HUES64 (cell line): ENCODE measurements around the gene IRGC.
"Not testable (repeated sequence)": the region's sequence is repeated elsewhere in the genome, so short reads cannot be mapped to it uniquely, and the experiment has no call there.

Source experiments
- H3K27ac ChIP-seq: 2 replicates; pipeline ENCODE4 v1.7.0; 2013; ENCODE audit warnings: low read depth, low read length, inconsistent platforms
- H3K27me3 ChIP-seq: 2 replicates; pipeline ENCODE4 v1.6.1; 2013; ENCODE audit warnings: mild to moderate bottlenecking, low read length; ENCODE audit not compliant: insufficient read depth
- H3K36me3 ChIP-seq: 2 replicates; pipeline ENCODE4 v1.6.1; 2013; ENCODE audit warnings: mild to moderate bottlenecking, low read length; ENCODE audit not compliant: insufficient read depth
- H3K4me1 ChIP-seq: 2 replicates; pipeline ENCODE4 v1.6.1; 2013; ENCODE audit warnings: mild to moderate bottlenecking, low read length, moderate library complexity; ENCODE audit not compliant: insufficient read depth
- H3K4me3 ChIP-seq: 2 replicates; pipeline ENCODE4 v1.5.1; 2013; ENCODE audit warnings: mild to moderate bottlenecking, low read length, moderate library complexity
- H3K9ac ChIP-seq: 2 replicates; pipeline ENCODE4 v1.6.1; 2013; ENCODE audit warnings: mild to moderate bottlenecking, low read depth, low read length
- H3K9me3 ChIP-seq: 2 replicates; pipeline ENCODE4 v1.6.1; 2013; ENCODE audit warnings: low read depth, low read length; ENCODE audit not compliant: insufficient read depth
- WGBS: fragments of 150-250, 120-280 bp; methylation state at CpG from one replicate; pipeline ENCODE4 v1.1.7; 2013; ENCODE audit warnings: missing lambda C conversion rate; 5-methylcytosine and 5-hydroxymethylcytosine counted together

The IRGC gene

DNA sequence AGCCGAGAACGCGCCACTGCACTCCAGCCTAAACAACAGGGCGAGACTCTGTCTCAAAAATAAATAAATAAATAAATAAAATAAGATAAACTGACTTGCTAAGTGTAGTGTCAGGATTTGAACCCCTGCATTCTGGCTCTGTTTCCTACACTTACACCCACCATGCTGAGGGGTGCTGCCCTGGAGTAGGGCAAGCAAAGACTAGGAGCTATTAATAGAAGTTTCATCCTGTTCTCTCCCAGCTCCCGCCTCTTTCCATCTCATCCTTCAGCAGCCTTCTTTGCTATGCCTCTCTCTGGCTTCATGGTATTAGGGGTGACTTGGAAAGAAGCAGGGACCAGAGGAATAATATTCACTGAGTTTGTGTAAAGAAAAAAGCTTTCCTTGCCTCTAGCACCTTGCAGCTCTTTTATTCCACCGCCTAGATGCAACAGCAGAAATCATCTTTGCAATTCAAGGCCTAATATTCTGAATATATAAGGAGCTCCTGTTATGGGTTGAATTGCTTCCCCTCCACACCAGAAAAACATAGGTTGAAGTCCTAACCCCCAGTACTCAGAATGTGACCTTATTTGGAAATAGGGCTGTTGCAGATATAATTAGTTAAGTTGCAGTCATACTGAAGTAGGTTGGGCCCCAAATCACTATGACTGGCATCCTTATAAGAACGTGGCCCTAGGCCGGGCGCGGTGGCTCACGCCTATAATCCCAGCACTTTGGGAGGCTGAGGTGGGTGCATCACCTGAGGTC lies 37.2 kb upstream of the IRGC start:
- Histone ChIP-seq H3K27me3 (no peaks in the 10 kb centered on the region), H3K27ac (no peak overlapping the region), H3K4me1 (no peaks in the 10 kb centered on the region), H3K9me3 (no peaks in the 10 kb centered on the region), H3K4me3 (no peak overlapping the region), H3K9ac (no peak overlapping the region), H3K36me3 (no peaks in the 10 kb centered on the region)
- WGBS, result 91% methylated on average over 6 of the region's 11 CpGs

DNA sequence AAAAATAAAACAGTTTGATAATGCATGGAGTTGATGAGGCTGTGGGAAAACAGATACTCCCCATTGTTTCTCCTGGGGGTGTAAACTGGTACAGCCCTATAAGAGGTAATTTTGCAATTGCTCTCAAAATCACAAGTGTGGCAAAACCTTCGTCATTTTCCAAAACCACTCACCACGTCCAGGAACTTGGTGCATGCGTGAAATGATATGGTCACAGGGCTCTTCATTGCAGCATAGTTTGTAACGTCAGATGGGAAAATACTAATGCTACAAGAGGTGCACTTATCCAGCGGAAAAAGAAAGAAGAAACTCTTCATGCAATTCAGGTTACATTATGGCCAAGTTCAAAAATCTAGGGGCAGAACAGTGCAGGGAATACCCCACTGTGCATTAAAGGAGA lies 34.1 kb upstream of the IRGC start:
- H3K27ac ChIP-seq, result no peak overlapping the region
- peaks cover 2% of the 10 kb centered on the region; the same call in 1 of the 2 replicates for H3K4me1 ChIP-seq
- no peak overlapping the region for H3K4me3 ChIP-seq
- WGBS, result 94% methylated on average over 5 of the region's 5 CpGs
- H3K9me3 ChIP-seq, result no peaks in the 10 kb centered on the region
- no peaks in the 10 kb centered on the region for H3K27me3 ChIP-seq
- H3K36me3 ChIP-seq, result no peaks in the 10 kb centered on the region
- no peak overlapping the region for H3K9ac ChIP-seq

DNA sequence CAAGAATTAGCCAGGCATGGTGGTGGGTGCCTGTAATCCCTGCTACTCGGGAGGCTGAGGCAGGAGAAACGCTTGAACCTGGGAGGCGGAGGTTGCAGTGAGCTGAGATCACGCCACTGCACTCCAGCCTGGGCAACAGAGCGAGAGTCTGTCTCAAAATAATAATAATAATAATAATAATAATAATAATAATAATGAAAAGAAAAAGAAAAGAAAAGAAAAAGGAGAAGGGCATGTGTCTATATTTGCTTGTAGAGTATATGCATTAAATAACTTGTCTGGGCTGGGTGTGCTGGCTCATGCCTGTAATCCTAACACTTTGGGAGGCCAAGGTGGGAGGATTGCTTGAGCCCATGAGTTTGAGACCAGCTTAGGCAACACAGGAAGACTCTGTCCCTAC lies 33.6 kb upstream of the IRGC start:
- H3K36me3 ChIP-seq, H3K27ac ChIP-seq, H3K9me3 ChIP-seq, H3K27me3 ChIP-seq, H3K9ac ChIP-seq, H3K4me3 ChIP-seq, H3K4me1 ChIP-seq: not testable (repeated sequence)
- 94% methylated on average over 3 of the region's 5 CpGs for WGBS

DNA sequence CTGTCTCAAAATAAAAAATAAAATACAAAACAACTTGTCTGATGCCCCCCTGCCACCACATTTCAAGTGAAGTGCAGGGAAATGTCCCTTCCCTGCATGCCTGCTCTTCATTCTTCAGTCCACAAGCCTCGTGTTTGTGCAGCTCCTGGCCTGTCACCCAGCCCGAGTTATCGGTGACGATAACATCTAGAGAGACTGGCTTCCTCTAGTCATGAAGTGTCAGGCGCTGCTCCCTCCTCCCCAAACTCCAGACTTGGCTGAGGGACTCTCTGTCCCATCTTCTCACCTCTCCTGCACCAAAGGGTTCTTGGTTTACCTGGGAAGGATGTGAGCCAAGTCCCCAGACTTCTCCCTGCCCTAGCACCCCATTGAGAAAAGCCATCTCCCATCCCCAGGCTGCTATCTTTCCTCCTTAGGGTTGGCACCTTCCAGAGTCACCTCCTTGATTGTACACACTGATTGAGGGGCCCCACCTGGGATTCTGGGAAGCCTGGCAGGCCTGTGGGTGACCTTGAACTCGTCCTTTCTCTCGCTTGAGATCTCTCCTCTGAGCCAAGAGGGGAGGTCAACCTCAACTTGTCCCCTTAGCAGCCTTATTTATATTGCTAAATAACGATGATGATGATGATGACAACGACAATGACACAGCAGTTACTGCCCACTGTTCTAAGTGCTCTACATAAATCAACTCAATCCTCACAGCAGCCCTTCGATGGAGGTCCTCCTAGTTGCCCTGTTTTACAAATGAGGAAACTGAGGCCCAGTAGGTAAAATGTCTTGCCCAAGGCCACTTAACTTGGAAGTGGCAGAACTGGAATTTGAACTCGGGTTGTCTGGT lies 32.8 kb upstream of the IRGC start:
- H3K27ac ChIP-seq, result no peak overlapping the region
- no peak overlapping the region for H3K4me3 ChIP-seq
- no peaks in the 10 kb centered on the region for H3K27me3 ChIP-seq
- H3K9ac ChIP-seq, result no peak overlapping the region
- no peaks in the 10 kb centered on the region for H3K36me3 ChIP-seq
- H3K4me1 ChIP-seq, result peaks cover 3% of the 10 kb centered on the region; the same call in 1 of the 2 replicates
- H3K9me3 ChIP-seq, result no peaks in the 10 kb centered on the region
- 84% methylated on average over 11 of the region's 11 CpGs for WGBS

DNA sequence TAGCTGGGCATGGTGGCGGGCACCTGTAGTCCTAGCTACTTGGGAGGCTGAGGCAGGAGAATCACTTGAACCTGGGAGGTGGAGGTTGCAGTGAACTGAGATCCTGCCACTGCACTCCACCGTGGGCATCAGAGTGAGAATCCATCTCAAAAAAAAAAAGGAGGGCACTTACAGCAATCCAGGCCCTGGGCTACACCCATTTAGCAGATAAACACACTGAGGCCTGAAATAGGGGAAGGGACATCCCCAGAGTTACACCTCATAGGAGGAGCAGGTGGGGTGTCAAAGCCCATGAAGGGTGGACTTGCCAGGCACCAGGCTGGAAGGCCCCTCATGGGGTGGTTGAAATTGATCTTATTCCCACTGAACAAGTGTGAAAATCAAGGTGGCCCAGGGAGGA lies 32.0 kb upstream of the IRGC start:
- Histone ChIP-seq H3K36me3 (no peaks in the 10 kb centered on the region), H3K27ac (no peak overlapping the region), H3K9ac (no peak overlapping the region), H3K27me3 (no peaks in the 10 kb centered on the region), H3K4me1 (peaks cover 3% of the 10 kb centered on the region; the same call in 1 of the 2 replicates), H3K4me3 (no peak overlapping the region), H3K9me3 (no peaks in the 10 kb centered on the region)
- 96% methylated on average over 2 of the region's 2 CpGs for WGBS

DNA sequence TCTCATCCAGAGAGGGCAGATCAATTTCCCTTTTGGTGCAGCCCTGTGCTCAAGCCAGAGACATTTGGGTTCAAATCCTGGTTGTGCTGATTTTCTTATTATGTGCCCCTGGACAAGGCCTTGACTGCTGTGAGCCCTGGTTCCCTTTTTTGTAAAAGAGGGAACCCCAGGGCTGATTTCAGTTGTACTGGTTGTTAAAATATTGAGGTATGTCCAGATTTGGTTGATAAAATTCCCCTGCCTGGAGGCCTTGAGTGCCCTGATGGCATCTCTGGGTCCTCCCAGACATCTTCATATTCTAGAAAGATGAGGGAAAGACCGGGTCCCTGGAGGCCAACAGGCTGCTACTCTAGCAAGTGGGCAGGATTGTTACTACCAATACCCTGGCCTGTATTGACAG lies 31.6 kb upstream of the IRGC start:
- Histone ChIP-seq H3K4me3 (no peak overlapping the region), H3K36me3 (no peaks in the 10 kb centered on the region), H3K9ac (no peak overlapping the region), H3K27ac (no peak overlapping the region), H3K27me3 (no peaks in the 10 kb centered on the region), H3K4me1 (peaks cover 3% of the 10 kb centered on the region; the same call in 1 of the 2 replicates), H3K9me3 (no peaks in the 10 kb centered on the region)
- WGBS, result 90% methylated on average over 1 of the region's 1 CpG

DNA sequence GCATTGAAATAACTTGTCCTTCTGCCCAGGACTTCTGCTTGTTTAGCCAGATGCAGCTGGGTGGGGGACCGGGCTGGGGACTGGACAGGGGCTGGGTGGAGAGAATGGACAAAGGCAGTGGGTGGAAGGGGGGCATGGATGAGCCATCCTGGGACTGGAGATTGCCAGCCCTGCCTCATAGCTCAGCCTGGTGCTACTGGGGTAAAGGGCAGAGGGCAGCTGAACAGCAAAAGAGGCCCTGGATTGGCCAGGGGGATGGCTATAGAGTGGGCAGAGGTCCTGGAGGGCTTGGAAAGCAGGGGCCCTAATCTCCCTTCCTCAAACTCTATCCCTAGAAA lies 28.2 kb upstream of the IRGC start:
- H3K9ac ChIP-seq, result no peak overlapping the region
- no peak overlapping the region for H3K4me3 ChIP-seq
- no peak overlapping the region for H3K27ac ChIP-seq
- peaks cover 3% of the 10 kb centered on the region; the same call in 1 of the 2 replicates for H3K4me1 ChIP-seq
- 94% methylated on average over 1 of the region's 1 CpG for WGBS
- no peaks in the 10 kb centered on the region for H3K27me3 ChIP-seq
- no peaks in the 10 kb centered on the region for H3K36me3 ChIP-seq
- H3K9me3 ChIP-seq, result peaks cover 15% of the 10 kb centered on the region

DNA sequence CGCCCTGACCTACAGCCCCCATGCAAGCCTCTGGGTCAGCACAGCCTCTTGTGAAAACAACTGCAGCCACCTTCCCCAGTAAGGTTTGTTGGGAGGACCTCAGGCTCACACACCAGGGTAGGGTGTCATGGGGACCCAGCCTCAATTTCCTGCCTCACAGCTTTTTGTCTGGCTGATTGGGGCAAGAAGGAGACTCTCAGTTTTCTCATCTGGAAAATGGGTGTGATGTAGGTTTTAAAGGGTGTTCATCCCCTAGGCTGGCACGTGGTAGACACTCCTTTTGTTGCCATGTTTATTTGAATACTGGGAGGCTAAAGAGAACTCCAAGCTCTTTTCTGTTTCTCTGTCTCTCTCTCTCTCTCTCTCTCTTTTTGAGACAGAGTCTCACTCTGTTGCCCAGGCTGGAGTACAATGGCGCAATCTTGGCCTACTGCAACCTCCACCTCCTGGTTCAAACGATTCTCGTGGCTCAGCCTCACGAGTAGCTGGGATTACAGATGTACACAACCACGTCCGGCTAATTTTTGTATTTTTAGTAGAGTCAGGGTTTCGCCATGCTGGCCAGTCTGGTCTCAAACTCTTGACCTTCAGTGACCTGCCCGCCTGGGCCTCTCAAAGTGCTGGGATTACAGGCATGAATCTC lies 27.7 kb upstream of the IRGC start:
- peaks cover 3% of the 10 kb centered on the region; the same call in 1 of the 2 replicates for H3K4me1 ChIP-seq
- no peaks in the 10 kb centered on the region for H3K27me3 ChIP-seq
- H3K4me3 ChIP-seq, result no peak overlapping the region
- H3K36me3 ChIP-seq, result no peaks in the 10 kb centered on the region
- no peak overlapping the region for H3K27ac ChIP-seq
- WGBS, result 85% methylated on average over 10 of the region's 10 CpGs
- H3K9me3 ChIP-seq, result peaks cover 15% of the 10 kb centered on the region
- no peak overlapping the region for H3K9ac ChIP-seq

DNA sequence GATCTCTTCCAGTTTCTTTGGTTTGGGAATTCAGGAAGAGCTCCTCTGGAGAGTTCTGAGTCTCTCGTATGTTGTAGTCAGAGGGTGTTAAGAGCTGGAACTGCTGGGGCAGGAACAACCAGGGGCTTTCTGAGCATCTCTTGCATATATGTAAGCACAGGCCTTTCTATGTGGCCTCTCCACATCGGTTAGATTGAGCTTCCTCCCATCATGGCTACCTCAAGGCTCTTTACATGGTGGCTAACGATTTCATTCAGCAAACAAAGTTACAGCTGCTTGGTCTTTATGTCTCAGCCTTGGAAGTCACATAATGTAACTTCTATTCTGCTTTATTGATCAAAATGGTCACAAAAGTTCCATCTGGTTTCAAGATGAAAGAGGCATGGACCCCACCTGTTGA lies 25.4 kb upstream of the IRGC start:
- H3K4me3 ChIP-seq, result no peak overlapping the region
- no peak overlapping the region for H3K27ac ChIP-seq
- no peaks in the 10 kb centered on the region for H3K36me3 ChIP-seq
- no peak overlapping the region for H3K9ac ChIP-seq
- 80% methylated on average over 3 of the region's 3 CpGs for WGBS
- H3K27me3 ChIP-seq, result no peaks in the 10 kb centered on the region
- H3K9me3 ChIP-seq, result peaks cover 15% of the 10 kb centered on the region
- peaks cover 3% of the 10 kb centered on the region; the same call in 1 of the 2 replicates for H3K4me1 ChIP-seq

DNA sequence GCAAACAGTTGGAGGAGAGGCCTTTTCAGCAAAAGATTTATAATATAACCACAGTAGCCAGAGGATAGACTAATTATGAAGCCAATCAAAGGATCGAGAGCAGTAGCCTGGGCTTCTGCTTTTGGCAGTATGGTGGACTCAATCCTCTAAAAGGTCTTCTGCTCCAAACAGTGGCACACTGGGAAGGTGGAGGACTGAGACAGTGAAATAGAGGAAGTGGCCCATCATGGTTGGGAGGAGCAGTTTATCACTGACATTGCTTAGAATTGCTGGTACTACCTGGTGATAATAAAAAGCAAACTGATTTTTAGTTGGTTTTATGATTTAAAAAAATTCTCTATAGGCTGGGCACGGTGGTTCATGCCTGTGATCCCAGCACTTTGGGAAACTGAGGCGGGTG lies 25.0 kb upstream of the IRGC start:
- Histone ChIP-seq H3K4me3 (no peak overlapping the region), H3K4me1 (peaks cover 3% of the 10 kb centered on the region; the same call in 1 of the 2 replicates), H3K27ac (no peak overlapping the region), H3K9ac (no peak overlapping the region), H3K27me3 (no peaks in the 10 kb centered on the region), H3K36me3 (no peaks in the 10 kb centered on the region), H3K9me3 (peaks cover 15% of the 10 kb centered on the region)
- 90% methylated on average over 3 of the region's 3 CpGs for WGBS

DNA sequence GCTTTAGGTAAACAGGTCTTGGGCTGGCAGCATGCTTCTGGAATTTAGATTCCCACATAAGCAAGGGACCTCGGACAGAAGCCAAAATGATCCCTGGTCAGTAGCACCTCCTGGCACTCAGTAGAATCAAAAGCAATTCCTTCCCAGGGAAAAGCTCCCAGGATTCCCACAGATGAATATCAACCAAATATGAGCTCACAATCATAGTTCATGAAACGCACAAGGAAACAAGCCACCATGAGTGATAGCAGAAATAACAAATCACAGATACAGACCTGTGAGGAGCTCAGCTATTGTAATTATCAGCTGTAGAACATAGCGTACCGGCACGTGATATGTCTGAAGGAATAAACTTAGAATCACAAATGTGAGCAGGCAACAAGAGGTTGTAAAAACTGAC lies 24.1 kb upstream of the IRGC start:
- 96% methylated on average over 5 of the region's 5 CpGs for WGBS
- Histone ChIP-seq H3K4me3 (no peak overlapping the region), H3K27me3 (no peaks in the 10 kb centered on the region)

More for the DNA sequence above, 24.1 kb upstream of the IRGC start:
- no peaks in the 10 kb centered on the region for H3K36me3 ChIP-seq
- no peak overlapping the region for H3K9ac ChIP-seq
- peaks cover 15% of the 10 kb centered on the region for H3K9me3 ChIP-seq
- no peak overlapping the region for H3K27ac ChIP-seq
- peaks cover 2% of the 10 kb centered on the region; the same call in 1 of the 2 replicates for H3K4me1 ChIP-seq
